ENCODE data around the gene UXS1.

Gene UXS1

GRCh38 chr2:106187273-106187891 is 6.7 kb downstream of the UXS1 start:
- no peak for DNase-seq

- no peak for DNase-seq
These were observed 8.5 kb downstream of the UXS1 start for GRCh38 chr2:106185475-106186184.

DNA sequence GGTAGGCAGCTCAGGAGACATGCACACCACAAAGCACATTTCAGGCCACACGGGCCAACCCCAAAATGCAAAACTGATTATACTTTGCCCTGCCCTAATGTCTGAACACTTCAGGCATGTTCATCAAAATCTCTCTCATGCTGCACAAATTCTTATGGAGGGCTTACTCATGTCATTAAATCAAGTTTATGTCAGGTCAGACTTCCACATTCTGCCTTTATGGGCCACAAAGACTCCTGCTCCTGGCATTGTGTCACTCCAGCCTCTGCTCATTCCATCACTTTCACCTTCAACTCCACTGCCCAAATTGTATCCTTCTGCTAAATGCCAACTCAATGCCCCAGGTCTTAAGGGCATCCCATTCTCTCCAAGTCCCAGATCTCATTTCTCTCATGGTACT is 9.2 kb downstream of the UXS1 start:
- DNase-seq, result no peak

DNA sequence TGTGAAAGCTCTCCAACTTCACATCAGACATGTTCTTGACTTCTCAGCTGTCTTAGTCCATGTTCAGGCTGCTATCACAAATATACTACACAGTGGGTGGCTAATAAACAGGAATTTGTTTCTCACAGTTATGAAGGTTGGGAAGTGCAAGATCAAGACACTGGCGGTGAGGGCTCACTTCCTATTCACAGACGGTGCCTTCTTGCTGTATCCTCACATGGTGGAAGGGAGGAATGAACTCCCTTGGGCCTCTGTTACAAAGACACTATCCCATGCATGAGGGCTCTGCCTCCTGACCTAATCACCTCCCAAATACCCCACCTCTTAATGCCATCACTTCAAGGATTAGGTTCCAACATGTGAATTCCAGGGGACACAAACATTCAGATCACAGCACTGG is 9.7 kb downstream of the UXS1 start:
- no peak for DNase-seq

- DNase-seq, result no peak
These were observed 10.9 kb downstream of the UXS1 start for GRCh38 chr2:106183101-106183696.

DNA sequence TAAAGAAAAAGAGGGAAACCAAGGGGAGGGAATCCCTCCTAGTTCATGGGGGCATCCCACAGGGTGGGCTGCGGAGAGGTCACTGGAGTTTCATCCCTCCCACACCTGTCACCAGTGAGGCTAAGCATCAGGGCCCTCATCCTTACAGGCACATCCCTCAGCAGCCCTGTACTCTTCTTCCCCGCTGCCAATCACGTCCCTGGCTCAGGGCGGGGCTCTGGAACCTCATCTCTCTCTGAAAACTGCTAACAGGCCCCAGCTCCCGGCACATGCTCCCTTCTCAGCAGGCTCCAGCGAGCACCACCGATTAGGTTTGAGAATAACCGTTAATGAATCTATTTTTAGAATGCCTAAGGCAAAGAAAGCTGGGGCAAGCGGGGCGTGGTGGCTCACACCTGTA is 13.0 kb downstream of the UXS1 start:
- peak; percentile 5 for DNase-seq

- no peak for DNase-seq
These were observed 13.5 kb downstream of the UXS1 start for GRCh38 chr2:106180602-106181001.

DNA sequence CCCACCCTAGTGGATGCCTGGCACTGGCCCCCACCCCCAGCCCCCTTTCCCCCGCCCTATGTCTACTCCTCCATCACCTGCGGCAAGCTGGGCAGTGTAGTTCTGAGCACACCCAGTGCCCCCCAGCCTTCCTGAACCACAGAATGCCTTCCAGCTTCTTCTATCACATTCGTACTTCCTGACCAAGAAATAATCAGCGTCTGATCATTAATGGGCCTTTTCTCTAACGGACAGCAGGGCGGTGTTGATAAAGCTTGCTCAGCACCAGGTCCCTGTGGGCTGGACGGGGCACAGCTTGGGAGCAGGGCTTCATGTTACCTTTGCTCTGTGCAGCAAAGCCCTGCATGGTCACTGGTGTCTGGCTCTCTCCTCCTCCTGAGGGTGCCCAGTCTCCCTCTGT is 15.4 kb downstream of the UXS1 start:
- DNase-seq, result no peak

- DNase-seq, result no peak
These were observed 16.5 kb downstream of the UXS1 start for GRCh38 chr2:106177581-106177980.

- no peak for DNase-seq
These were observed 17.5 kb downstream of the UXS1 start for GRCh38 chr2:106176446-106177099.

DNA sequence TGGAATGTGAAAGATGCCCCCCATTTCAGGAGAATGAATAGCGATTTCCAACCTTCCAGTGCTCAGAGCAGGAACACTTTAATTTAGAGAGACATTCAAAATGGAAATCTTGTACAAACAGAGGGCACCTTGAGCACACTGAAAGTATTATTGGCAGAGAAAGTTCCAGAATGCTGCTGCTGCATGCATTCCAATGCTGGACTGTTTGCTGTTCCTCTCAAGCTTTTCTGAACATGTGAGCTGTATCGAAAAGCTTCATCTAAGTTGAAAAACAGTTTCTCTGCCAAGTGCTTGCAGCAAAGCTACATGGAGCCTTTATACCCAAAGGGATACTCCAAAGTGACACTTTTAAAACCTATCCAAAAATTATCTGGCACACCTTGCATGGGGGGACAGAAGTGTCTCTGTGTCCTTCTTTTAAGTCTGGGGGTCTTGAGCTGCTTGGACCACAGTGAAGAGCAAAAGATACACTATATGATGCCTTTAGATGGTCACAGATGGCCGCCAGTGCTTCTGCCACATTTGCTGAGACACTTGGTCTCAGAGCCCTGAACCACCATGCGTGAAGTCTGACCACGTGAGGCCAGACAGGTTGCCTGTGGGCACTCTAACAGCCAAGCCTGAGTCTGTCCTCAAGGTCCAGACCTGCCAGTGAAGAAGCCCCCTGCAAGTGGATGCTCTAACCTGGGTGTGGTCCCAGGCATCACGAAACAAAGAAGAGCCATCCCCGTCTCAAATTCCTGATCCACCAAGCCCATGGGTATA is 18.8 kb downstream of the UXS1 start:
- DNase-seq, result no peak

- DNase-seq, result no peak
These were observed 20.0 kb downstream of the UXS1 start for GRCh38 chr2:106174056-106174455.

DNA sequence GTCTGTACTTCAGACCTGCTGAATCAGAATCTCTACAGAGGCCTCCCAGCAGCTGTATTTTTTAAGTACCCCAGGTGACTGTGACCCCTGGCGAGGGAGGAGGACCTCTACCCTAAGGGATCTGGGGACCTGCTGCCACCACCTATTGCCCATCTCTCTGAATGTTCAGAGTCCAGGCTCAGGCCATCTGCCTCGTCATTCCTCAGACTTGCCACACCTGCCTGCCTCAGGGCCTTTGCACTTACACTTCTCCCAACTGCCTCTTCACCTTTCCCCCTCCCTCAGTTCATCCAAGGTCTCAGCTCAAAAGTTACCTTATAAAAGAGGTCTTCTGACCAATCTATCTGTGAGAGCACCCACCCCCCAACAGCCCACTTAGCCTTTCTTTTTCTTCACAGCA is 21.5 kb downstream of the UXS1 start:
- DNase-seq, result no peak

- no peak for DNase-seq
These were observed 25.4 kb downstream of the UXS1 start for GRCh38 chr2:106168657-106169056.

DNA sequence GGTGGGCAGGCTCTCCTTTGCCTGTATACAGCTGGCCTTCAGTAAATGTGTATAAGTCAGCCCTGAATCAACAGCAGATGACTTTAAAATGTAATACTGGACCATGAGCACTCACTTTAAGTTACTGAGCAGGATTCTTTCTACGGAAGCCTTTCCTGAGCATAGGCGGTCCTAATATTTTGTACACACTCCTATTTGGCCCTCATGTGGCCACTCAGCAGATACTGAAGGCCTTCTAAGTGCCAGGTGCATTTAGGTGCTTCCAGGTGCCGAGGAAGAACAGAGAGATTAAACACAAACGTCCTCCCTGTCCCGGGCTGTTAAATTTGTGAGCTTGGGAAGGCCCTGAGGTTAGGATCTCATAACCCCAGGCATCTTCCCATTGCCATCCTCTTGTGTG is 27.0 kb downstream of the UXS1 start:
- DNase-seq, result no peak

GRCh38 chr2:106165561-106165960 is 28.5 kb downstream of the UXS1 start:
- no peak for DNase-seq

DNA sequence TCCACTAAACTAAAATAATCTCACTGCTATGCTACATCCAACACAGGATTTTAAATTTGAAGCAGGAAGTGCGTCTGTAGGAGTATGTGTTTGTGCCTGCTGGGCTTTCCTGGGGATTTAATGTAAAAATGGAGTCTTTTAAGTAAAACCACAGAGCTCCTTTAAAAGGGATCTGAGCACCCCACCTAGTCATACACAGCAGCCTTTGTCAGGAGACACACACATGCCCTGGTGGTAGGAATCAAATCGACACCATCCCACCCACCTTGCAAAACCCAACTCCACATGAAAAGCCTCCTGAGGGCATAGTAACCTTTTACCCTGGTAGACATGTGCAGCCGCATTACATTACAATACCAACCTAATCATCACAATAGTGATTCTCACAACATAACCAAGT is 29.1 kb downstream of the UXS1 start:
- DNase-seq, result no peak

- DNase-seq, result no peak
These were observed 30.1 kb downstream of the UXS1 start for GRCh38 chr2:106163948-106164545.

GRCh38 chr2:106161938-106162820 is 31.9 kb downstream of the UXS1 start:
- DNase-seq, result no peak

GRCh38 chr2:106161341-106161740 is 32.8 kb downstream of the UXS1 start:
- DNase-seq, result no peak

DNA sequence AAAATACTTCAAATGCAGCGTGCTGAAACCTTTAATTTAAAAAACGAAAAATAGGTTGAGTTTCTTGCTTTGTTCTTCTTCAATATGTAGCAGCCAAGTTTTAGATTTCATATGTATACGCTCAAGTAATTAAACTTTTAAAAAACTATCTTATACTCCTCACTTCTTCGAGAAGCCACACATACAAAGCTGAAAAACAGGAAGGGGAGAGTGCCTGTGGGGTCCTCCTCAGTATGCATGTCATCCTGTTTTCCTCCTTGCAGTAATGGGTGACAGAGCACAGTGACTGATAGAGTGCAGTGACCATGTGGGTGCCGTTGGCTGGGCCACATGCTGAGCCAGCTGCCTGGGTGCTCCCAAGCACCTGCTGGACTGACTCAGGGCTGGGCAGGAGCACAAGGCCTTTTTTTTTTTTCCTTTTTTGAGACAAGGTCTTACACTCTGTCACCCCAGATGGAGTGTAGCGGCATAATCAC is 33.3 kb downstream of the UXS1 start:
- no peak for DNase-seq

Data from NCI-H69 (cell line).